GM19025 (cell line): ENCODE measurements around the gene IDI2.
A peak's percentile ranks its signal among the peaks of the same experiment; 100 is the strongest.
"Not testable (repeated sequence)": the region's sequence is repeated elsewhere in the genome, so short reads cannot be mapped to it uniquely, and the experiment has no call there.

Experiments used
- ATAC-seq: cut with Tn5 transposase; IDR thresholded peaks from one replicate; pipeline ENCODE4 v1.9.1; 2021; ENCODE audit warnings: mild to moderate bottlenecking, low read depth, moderate library complexity; ENCODE audit not compliant: unreplicated experiment

Gene IDI2

DNA sequence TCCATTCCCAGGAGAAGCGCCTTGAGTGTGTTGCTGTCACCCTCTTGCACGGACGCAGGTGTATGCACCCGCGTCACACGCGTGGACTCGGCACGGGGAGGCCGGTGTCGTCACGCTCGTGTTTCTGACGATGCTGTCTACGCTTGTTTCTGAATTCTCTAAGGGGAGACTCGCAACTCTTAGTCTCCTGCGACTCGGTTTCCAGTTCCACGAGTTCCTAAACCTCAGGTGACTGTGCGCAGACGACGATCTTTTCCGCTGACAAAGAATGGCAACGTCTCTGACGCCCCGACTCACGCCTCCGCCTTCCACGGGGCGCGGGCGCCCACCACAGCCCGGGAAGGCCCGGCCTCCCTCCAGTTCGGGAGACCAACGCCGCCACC, 22.7 kb upstream of the IDI2 start:
- ATAC-seq: no peak

DNA sequence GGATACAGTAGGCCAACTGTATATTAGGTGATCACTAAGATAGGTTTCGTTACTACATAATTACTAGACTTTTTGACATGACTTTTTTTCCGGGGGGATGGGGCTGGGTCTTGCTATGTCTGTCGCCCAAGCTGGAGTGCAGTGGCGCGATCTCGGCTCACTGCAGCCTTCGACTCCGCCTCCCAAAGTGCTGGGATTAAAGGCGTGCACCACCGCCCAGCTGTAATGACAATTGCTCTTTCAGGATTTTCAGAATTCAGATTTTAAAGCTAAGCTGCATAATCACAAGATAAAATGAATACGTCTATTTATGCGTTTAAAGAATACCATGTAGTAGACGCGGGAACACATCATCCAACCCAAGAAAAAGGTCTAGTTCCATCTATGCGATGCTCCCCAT, 22.3 kb upstream of the IDI2 start:
- ATAC-seq: no peak

DNA sequence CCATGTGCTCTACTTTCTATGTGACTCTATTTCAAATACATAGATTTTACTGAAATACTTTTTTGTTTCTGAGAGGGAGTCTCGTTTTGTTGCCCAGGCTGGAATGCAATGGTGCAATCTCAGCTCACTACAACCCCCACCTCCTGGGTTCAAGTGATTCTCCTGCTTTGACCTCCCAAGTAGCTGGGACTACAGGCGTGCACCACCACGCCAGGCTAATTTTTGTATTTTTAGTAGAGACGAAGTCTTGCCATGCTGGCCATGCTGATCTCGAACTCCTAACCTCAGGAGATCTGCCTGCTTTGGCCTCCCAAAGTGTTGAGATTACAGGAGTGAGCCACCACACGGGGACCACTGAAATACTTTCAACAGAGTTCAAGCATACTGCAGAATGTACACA, 19.8 kb upstream of the IDI2 start:
- no peak for ATAC-seq

DNA sequence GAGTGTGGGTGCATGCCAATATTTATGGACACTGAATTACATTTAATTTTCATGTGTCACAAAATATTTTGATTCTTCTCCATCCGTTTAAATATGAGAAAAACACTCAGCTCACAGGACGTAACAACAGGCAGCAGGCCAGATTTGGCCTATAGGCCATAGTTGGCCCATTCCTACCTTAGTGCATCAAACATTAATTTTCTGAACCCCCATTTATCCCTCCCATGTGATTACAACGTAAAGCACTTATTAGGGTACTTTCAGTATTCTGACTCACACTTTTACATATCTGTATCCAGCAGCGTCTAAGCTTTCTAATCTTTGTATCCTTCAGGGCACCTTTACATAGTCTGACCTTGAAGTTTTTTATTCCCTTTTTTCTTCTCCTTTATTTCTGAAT, 19.3 kb upstream of the IDI2 start:
- ATAC-seq: no peak

DNA sequence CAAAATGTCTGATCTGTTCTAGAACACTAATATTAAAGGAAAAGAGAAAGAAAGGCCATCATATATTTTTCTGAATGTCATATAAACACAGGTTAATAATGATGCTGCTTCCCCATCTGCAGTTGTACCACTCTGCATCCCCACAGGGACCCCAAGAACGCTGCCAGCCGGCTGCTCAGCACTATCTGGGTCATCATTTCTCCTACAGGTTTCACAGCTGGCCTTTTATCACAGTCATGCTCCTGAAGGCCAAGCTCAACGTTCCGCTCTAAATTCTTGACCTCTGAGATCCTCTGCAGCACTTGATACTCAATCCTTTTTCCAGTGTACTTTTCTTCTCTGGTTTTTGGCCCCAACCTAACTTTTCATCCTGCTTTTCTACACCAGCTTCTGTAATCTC, 18.5 kb upstream of the IDI2 start:
- no peak for ATAC-seq

DNA sequence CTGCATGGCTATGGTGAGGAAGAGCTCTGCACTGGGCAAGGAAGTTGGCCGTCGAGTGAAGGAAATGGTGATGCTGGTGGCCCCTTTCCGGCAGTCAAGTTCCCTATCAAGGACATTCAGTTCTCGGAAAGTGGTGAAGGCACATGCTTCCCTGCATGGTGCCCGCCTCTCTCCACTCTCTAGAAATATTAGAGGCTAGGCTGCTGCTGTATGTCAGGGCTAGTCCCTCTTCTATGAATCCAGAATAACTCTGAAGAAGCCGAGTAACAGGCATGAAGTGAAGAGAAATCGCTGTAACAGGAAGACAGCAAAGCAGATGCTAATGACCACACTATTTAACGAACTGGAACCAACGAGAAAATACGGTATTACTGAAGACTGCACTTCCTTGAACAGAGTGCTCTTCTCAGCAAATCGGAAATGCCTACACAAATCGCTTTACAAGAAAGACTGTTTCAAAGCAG, 17.9 kb upstream of the IDI2 start:
- peak; percentile 40 for ATAC-seq

DNA sequence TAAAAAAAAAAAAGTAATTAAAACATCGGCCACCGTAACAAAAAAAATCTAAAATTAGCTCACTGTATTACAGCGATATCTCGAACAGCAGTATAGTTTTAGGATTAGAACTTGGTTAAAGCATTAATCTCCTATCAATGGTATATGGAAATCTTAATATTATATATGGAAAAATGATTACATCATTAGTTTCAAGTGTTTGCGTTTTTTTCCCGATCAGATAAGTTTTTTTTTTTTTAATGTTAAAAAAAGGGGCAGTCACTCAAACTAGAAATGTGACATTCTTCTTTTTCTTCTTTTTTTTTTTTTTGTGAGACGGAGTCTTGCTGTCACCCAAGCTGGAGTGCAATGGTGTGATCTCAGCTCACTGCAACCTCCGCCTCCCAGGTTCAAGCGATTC, 15.9 kb upstream of the IDI2 start:
- no peak for ATAC-seq

DNA sequence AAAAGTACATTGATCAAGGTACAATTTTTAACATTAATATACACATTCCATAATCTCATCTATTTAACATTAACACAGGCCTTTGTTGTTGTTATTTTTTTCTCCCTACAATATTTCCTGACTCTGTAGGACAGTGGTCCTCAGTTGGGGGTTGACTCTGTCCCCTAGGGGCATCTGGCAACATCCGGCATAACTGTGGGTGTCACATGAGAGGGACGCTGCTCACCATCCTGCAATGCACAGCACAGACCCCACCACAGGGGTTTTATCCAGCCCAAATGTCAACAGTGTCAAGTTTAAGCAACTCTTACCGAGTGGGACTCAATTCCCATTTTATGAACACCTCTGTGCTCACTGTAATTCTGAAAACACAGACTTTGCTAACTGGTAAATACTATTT, 14.5 kb upstream of the IDI2 start:
- ATAC-seq: no peak

DNA sequence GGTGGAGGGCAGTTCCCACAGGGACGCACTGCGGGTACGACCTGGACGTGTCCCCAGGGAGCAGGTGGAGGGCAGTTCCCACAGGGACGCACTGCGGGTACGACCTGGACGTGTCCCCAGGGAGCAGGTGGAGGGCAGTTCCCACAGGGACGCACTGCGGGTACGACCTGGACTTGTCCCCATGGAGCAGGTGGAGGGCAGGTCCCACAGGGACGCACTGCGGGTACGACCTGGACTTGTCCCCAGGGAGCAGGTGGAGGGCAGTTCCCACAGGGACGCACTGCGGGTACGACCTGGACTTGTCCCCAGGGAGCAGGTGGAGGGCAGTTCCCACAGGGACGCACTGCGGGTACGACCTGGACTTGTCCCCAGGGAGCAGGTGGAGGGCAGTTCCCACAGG, 13.1 kb upstream of the IDI2 start:
- not testable (repeated sequence) for ATAC-seq

DNA sequence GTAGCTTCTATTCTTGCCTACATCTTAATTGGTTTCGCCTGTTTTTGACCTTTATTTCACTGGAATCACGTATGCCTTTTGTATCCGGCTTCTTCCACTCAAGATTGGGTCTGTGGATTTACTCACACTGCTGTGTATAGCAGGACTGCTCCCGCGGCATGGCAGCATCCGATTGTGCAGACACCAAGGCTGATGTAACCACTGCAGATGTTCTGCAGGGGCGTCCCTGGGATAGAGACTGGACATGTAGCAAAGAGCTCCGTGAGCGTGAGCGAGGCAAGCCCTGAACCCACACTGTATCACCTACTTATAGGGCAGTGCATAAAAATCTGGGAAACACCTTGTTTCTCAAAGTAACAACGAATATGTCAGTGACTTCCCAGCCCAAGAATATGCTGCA, 11.4 kb upstream of the IDI2 start:
- ATAC-seq: no peak

DNA sequence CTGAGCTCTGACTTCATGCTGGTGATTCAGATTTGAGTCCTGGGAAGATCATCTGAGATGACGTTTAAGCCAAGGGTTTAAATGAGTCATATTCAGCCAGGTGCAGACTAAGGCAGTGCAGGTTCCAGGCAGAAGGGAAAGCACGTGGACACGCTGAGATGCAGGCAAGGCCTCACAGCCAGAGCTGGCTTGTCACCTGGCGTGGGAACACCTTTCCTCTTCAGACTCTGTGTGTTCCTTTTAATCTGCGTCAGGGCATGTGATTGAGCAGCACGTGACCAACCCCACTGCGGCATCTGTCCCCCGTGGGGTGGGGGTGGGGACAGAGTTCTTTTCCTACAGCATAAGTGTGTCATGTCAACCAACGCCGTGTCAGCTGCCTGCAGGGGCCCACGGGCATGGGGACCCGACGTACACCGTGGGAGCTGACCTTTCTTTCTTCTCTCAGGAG, 10.7 kb upstream of the IDI2 start:
- ATAC-seq: peak; percentile 56

DNA sequence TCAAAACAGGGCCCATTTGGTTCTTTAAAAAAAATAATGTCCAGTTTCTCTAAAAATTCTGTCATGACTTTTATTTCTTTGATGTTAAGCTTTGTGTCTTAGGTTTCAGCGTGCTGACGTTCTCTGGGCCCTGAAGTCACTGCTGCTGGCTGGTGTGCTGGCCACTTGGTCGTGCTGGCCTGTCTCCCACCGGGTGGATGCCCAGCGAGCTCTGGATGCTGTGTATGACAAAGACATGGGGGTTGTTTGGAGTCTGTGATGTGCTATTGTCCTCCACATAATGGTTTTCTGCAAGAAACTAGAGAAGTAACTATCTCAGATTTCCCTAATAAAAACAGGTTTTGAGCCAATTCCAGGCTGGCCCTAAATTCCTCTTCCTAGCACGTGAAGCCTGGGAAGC, 9.5 kb upstream of the IDI2 start:
- ATAC-seq: no peak

DNA sequence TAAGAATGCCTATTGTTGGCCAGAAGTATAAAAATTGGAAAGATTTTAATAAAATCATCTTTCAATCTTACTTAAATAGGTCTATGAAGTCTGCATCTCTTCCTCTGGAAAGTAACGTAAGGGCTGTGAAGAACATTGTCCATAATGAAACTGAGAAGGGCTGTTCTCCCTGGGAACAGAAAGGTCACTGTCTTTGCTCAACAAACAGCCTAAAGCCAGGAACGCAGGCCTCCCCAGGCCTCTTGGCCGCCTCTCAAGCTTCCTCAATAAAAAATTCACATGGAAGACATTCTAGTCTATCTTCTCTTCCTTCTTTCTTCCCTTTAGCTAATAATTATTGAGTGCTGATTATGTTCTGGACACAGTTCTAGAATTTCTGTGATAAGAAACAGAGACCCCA, 9.1 kb upstream of the IDI2 start:
- no peak for ATAC-seq

DNA sequence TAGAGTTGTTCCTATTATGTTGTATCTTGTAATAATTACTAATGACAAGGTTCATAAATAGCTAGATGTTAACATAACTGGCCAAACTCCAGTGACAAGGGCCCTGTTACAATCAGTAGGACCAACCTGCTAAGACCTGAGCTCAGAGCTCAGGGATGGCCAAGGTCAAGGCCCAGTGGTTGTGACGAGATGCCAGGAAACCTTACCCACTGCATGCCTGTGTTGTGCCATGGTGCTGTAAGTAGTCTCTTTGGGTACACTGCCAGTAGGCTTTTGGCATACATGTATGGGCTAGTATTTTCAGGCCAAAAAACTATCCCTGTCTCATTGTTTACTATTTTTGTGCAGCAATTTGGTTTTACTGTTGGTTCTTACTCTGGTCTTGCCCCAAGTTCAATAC, 7.9 kb upstream of the IDI2 start:
- no peak for ATAC-seq

DNA sequence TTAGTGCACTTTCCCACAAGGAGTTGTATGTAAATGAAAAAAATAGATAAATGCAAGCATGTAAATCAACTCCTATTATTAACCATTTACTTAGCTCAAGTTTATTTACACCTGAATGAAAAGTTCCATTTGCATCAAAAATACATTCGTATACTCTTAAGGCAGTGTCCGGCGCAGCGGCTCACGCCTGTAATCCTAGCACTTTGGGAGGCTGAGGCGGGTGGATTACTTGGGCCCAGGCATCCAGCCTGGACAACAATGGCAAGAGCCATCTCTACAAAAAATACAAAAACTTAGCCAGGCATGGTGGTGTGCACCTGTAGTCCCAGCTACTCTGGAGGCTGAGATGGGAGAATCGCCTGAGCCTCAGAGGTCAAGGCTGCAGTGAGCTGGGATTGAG, 4.2 kb upstream of the IDI2 start:
- ATAC-seq: no peak

DNA sequence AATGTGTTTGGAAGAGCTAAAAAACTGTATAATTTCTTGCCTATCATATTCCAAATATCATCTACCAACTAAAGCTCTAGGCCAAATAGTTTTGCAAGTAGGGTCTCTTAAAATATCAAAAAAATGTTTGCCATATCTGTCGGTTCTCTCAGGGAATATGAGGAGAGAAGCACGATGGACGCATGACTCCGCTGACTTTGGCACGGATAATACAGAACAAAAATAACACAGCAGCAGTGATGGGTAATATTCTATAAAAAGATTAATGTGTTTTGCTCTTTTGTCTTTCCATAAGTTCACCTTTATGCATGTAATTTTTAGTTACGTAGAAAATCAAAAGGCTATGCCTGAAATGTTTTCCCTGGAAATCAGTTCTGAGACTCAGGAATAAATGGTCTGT, 919 bp upstream of the IDI2 start:
- ATAC-seq: no peak

DNA sequence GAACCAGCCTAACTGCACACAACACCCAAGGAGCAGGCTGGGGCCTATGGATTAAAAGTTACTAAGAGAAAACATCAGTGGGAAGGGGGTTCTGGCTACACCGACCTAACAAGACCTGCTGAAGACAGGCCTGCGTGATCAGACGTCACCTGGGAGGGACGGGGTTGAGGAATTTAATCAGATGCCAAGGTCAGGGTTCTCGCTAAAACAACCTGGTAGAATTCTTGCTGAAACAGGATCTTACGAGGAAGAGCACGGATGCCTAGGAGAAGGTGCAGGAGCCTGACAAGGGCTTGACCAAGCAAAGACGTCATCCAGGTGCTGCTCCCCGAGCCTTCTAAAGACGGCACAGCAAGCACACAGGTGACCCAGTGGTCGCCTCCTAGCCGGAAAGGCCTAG, 1.6 kb downstream of the IDI2 start:
- ATAC-seq: no peak

DNA sequence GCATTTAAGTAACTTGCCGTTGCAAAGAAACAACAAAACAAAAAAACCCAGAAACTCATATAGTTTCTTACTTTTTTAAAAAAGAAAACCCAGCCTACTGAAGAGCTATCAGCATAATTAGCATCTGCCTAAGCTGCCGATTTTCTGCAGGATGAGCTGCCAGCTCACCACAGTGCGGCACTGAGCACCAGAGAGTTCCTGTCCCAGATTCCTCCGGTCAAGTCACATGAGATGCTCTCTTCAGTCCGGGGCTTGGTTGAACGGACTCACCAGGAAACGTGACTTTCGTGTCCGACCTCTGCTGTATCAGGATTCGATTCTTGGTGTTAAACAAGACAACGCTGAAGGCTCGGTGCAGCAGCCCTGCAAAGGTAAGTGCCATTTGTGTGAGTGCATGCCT, 3.2 kb downstream of the IDI2 start:
- no peak for ATAC-seq

DNA sequence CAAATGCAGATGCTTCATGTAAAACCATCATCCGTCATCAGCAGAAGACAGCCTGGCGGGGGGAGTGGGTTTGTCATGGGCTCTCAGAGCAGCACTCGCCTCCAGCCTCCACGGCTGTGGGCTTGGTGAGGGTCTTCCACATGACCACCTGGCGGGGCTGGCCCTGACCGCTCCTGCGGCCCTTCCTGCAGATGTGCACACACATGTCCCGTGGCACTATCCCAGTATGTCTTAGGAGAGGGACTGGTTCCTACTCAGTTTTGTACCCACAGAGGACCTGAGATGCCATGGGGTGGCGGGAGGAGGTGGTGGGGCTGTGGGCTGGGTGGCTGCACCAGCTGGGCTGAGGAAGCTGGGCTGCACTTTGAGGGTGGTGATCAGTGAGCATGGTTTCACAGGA, 4.7 kb downstream of the IDI2 start:
- no peak for ATAC-seq

DNA sequence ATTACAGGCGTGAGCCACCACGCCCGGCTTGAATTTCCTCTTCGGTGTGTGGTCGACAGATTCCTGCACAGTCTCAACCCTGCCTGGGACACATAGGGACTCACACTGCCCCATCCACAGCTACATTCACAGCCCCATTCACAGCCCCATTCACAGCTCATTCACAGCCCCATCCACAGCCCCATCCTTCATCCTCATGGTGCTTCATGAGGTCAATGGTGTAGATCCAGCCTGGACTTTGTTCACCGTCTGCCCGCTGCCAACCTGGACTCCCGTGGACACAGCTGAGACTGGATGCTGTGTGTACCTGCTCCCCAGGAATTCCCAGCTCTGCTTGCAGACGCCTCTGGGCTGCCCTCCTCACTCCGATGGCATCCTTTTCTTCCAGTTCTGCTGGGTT, 5.2 kb downstream of the IDI2 start:
- ATAC-seq: no peak

DNA sequence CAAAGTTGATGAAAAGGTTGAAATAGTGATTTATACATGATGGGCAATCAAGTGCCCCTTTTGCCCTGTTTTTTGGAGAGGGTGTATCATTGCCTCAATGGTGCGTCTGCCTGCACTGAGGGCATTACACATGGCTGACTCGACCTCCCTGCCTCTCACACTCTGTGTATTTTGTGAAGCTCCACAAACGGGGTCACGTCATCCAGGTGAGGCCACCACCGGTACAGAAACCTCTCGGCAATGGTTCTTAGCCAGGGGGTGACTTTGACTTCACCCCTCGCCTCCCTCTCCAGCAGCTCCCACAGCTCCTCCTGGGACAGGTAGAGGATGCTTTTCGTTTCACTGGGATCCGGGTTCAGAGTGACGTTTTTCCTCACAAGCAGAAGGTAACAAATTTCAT, 6.3 kb downstream of the IDI2 start:
- no peak for ATAC-seq

DNA sequence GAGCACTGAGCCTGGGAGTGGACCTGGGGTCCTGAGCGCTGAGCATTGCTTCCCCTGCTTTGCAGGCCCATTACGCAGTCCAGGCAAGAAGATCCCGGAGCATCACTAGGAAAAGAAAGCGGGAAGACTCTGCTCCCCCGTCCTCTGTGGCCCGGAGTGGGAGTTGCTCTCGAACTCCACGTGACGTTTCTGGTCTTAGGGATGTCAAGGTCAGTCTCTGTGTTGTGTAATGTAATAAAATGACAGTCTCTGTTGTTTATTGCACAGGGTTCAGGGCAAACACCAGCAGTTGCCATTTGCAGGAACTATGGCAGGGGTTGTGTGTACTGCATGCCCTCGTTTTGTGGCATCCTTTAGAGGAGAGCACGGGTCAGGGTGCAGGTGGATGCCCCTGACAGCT, 10.0 kb downstream of the IDI2 start:
- no peak for ATAC-seq

DNA sequence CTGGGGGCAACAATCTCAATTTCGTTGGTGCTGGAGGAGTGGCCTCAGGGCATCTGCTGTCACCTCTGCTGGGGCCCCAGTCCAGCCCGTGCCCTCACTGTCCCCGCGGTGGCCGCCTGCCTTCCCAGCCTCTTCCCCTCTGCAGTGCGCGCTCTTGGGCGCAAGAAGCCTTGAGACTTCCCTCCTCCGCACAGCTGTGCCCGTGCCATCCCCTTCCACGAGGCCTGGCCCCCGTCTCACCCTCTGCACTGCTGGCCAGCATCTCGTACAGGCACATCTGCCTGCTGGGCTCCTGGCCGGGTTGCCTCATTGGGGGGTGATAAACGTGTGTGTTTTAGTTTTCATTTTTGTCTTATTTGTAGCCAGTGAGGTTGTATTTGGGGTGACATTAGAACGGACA, 14.0 kb downstream of the IDI2 start:
- ATAC-seq: no peak

DNA sequence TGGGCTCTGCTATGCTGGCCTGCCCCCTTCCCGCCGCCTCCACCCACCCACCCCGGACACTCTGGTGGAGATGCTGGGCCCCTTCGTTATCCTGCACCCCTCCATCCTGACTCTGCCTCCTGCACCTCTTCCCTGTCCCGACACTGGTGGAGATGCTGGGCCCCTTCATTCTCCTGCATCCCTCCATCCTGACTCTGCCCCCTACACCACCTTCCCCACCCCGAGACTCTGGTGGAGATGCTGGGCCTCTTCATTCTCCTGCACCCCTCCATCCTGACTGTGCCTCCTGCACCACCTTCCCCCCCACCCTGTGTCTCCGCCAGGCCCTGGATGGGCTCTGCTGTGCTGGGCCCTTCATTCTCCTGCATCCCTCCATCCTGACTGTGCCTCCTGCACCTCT, 15.0 kb downstream of the IDI2 start:
- no peak for ATAC-seq
